Right cardiac atrium (tissue), 5 donors: ENCODE measurements around the gene ZC3H13. TPM values are rescaled to one million over a fixed set of nuclear protein-coding genes. Genes with fewer than 3 reads are reported as not detected.

Source experiments
- ATAC-seq, 2 donors: fragments of 200-7000 bp; cut with Tn5 transposase; one replicate each; pipeline versions ENCODE4 v1.8.0 to v1.9.1; 2020; ENCODE audit warnings: moderate library complexity in 2 of 2, mild to moderate bottlenecking in 1 of 2
- DNase-seq, 3 donors: peaks; one replicate each; pipeline ENCODE4 v3.0.0-alpha.2; 2020
- H3K27ac ChIP-seq: one replicate; pipeline ENCODE4 v1.5.1; 2013; ENCODE audit warnings: mild to moderate bottlenecking, low read length, control low read depth, moderate library complexity
- H3K27me3 ChIP-seq: one replicate; pipeline ENCODE4 v1.6.1; 2013; ENCODE audit not compliant: control insufficient read depth, insufficient read depth
- H3K4me1 ChIP-seq: one replicate; pipeline ENCODE4 v1.6.1; 2013; ENCODE audit warnings: low read length; ENCODE audit not compliant: control insufficient read depth, insufficient read depth
- H3K4me3 ChIP-seq: one replicate; pipeline ENCODE4 v1.5.1; 2013; ENCODE audit warnings: low read length, control low read depth
- H3K9me3 ChIP-seq: one replicate; pipeline ENCODE4 v1.6.1; 2013; ENCODE audit warnings: low read length; ENCODE audit not compliant: control insufficient read depth
- WGBS: extraction: QIAGEN DNeasy Blood & Tissue Kit; methylation state at CpG from one replicate; pipeline ENCODE4 v1.1.7; 2013; 5-methylcytosine and 5-hydroxymethylcytosine counted together
- intact Hi-C, 4 donors: fragments of 100-400 bp; cut with DNase I; formaldehyde crosslinking; loops; one replicate each; pipeline versions ENCODE4 v1.11.0 to v1.14.0; 2022 to 2023
- polyA plus RNA-seq: library from polyadenylated mRNA; stranded (reverse); fragments of 200-250 nt; gene quantifications from one replicate; pipeline ENCODE4 v1.2.3, GENCODE V29; 2013
- total RNA-seq, 4 donors: library from RNA; stranded (reverse); fragmentation: NEBNext Ultra II Directional; extraction: Animal tissue kit (Norgen Biotek cat#: 25700); gene quantifications; one replicate each; pipeline ENCODE4 v1.2.1, GENCODE V29; 2021
- donor health status: healthy with polysubstance abuse.
- donor health status: DM: no; HTN: yes; CAD: no.
- donor health status: DM: no; HTN: no; CAD: no.
- donor health status: DM: no; HTN: yes; CAD: no; lungs with severe emphysema.
- donor health status: DM: yes; HTN: yes; CAD: no.

The ZC3H13 gene
- total and polyA plus RNA-seq, 5 donors, result 14.2 to 42.0 (median 34.6) TPM

DNA sequence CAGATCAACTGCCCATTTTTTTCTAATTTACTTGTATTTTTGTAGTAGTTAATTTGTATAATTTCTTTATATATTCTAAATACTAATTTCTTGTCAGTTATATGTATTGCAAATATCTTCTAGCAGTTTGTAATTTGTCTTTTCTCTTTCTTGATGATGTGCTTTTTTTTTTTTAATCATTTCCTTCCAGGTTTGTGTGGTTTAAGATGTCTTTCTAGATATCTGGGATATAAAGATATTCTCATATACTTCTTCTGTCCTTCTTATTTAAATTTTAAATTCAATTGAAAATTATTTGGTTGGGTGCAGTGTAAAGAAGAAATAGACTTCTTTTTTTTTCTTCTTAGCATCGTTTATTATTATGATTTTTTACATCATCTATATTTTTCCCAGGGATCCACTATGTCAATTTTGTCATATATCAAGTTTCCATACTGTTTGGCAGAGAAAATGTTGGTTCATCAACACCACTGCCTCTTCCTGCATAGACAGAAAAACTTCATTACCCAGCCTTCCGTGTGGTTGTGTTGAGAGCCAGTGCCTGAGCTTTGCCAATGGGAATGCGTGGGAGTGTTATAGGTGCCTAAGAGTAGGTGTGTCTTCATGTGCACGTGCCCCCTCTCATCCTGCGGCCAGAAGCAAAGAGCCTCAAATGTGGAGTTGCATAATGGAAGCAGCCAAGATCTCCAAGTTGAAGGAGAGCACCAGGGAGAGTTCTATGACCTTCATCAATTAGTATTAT, 36.4 kb upstream of the ZC3H13 start:
- Histone ChIP-seq H3K27ac (no peak overlapping the region), H3K4me3 (no peak overlapping the region), H3K9me3 (no peaks in the 10 kb centered on the region), H3K27me3 (no peaks in the 10 kb centered on the region), H3K4me1 (no peaks in the 10 kb centered on the region)
- ATAC-seq (no peak), DNase-seq (no peak)
- intact Hi-C loops, result no loop called here
- WGBS, result 70% methylated on average over 5 of the region's 5 CpGs

GRCh38 chr13:46087481-46087880, 34.9 kb upstream of the ZC3H13 start:
- intact Hi-C loops, result no loop called here
- DNase-seq (no peak), ATAC-seq (no peak)
- no peak overlapping the region for H3K27ac ChIP-seq
- no peak overlapping the region for H3K4me3 ChIP-seq
- H3K4me1 ChIP-seq, result no peaks in the 10 kb centered on the region
- no peaks in the 10 kb centered on the region for H3K9me3 ChIP-seq
- H3K27me3 ChIP-seq, result no peaks in the 10 kb centered on the region

- DNase-seq (no peak), ATAC-seq (no peak)
- no peaks in the 10 kb centered on the region for H3K4me1 ChIP-seq
- intact Hi-C loops, result no loop called here
- WGBS, result 89% methylated on average over 12 of the region's 12 CpGs
- no peaks in the 10 kb centered on the region for H3K27me3 ChIP-seq
- no peak overlapping the region for H3K4me3 ChIP-seq
- H3K9me3 ChIP-seq, result no peaks in the 10 kb centered on the region
- no peak overlapping the region for H3K27ac ChIP-seq
These were observed 34.4 kb upstream of the ZC3H13 start for GRCh38 chr13:46086985-46087384.

DNA sequence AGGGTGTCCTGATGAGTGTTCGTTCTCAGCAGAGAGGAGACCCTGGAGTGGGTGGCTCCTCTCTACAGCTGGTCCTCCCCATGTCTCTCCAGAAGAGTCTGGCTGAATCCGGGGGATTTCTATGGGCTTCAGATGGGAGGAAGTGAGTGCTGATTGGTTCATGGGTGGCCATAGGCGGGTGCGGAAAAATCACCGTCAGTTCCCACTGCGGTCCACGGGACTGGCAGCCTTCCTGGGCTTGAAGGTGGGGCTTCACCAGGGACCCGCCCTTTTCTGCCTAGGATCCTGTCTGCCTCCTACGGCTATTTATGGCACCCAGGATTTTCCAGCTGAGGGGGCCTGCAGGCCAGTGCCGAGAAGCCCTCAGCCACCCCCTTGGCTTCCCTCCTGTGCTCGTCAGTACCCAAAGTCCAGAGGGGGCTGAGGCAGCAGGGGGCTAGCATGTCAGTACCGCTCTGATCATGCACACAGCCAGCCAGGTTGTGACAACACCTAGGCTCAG, 33.9 kb upstream of the ZC3H13 start:
- Histone ChIP-seq H3K4me3 (no peak overlapping the region), H3K27me3 (no peaks in the 10 kb centered on the region), H3K9me3 (no peaks in the 10 kb centered on the region), H3K27ac (no peak overlapping the region), H3K4me1 (no peaks in the 10 kb centered on the region)
- WGBS, result 79% methylated on average over 12 of the region's 12 CpGs
- ATAC-seq (no peak), DNase-seq (no peak)
- intact Hi-C loops, result no loop called here

GRCh38 chr13:46085737-46086136, 33.2 kb upstream of the ZC3H13 start:
- Histone ChIP-seq H3K4me1 (no peaks in the 10 kb centered on the region), H3K9me3 (no peaks in the 10 kb centered on the region), H3K27me3 (no peaks in the 10 kb centered on the region), H3K4me3 (no peak overlapping the region), H3K27ac (no peak overlapping the region)
- DNase-seq (no peak), ATAC-seq (peak in 1 of 2 donors; percentile 14)
- intact Hi-C loops, result no loop called here
- WGBS, result 93% methylated on average over 13 of the region's 13 CpGs

DNA sequence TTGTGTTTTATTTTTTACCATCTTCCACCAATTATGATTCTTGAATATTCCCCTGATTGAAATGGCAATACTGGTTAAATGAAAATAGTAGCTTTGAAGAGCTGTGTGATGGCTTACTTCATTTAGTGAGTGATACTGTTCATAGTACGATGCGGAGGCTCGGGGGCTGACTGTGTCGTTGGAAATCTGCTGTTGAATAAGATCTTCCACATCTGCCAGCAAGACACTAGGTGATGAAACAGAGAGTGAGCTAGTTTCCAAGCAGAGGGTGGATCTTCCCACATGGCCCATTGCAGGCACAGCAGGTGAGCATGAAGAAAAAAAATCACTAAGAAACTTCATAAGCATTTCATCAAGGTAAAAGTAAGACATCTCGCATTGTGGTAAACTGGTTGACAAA, 29.8 kb upstream of the ZC3H13 start:
- no peak overlapping the region for H3K27ac ChIP-seq
- DNase-seq, result no peak
- H3K27me3 ChIP-seq, result no peaks in the 10 kb centered on the region
- H3K9me3 ChIP-seq, result no peaks in the 10 kb centered on the region
- ATAC-seq, result no peak
- no peak overlapping the region for H3K4me3 ChIP-seq
- no peaks in the 10 kb centered on the region for H3K4me1 ChIP-seq
- intact Hi-C loops, result no loop called here
- 91% methylated on average over 5 of the region's 5 CpGs for WGBS

DNA sequence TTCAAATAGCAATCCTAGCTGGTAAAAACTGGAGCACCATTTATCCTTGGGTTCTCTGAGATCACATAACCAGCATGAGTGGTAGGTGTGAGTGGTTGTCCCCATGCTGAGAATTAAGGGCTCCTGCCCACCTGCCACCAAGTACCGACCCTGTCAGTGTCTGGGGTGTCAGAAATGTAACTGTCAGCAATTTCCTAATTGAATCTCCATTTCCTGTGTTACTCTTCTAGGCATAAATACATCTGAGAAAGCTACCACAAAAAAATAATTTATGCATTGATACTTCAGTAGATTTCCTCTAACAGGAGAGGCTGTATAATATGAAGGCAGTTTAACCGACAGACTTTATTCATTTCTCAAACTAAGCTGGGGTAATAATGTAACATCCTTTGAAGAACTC, 27.2 kb upstream of the ZC3H13 start:
- intact Hi-C loops, result no loop called here
- 65% methylated on average over 2 of the region's 2 CpGs for WGBS
- Histone ChIP-seq H3K4me3 (no peak overlapping the region), H3K27me3 (no peaks in the 10 kb centered on the region), H3K27ac (no peak overlapping the region), H3K4me1 (no peaks in the 10 kb centered on the region), H3K9me3 (no peaks in the 10 kb centered on the region)
- ATAC-seq, result no peak
- no peak for DNase-seq

- DNase-seq (no peak), ATAC-seq (no peak)
- Histone ChIP-seq H3K9me3 (no peaks in the 10 kb centered on the region), H3K27ac (no peak overlapping the region), H3K4me3 (no peak overlapping the region), H3K27me3 (no peaks in the 10 kb centered on the region), H3K4me1 (no peaks in the 10 kb centered on the region)
- intact Hi-C loops, result no loop called here
- WGBS, result 54% methylated on average over 1 of the region's 1 CpG
These were observed 24.7 kb upstream of the ZC3H13 start for GRCh38 chr13:46077265-46077664.

DNA sequence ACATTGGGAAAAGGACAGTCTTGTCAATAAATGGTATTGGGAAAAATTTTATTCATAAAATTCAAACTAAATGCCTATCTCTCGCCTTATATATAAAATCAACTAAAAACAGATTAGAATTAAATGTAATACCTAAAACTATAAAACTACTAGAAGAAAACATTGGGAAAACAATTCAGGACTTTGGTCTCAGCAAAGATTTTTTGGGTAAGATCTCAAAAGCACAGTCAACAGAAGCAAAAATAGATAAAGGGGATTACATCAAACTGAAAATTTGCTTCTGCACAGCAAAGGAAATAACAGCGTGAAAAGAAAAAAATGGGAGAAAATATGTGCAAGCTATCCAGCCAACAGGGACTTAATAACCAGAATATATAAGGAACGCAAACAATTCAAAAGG, 24.3 kb upstream of the ZC3H13 start:
- no peaks in the 10 kb centered on the region for H3K9me3 ChIP-seq
- H3K4me1 ChIP-seq, result no peaks in the 10 kb centered on the region
- H3K4me3 ChIP-seq, result no peak overlapping the region
- DNase-seq (no peak), ATAC-seq (no peak)
- no peak overlapping the region for H3K27ac ChIP-seq
- WGBS, result 86% methylated on average over 3 of the region's 3 CpGs
- H3K27me3 ChIP-seq, result no peaks in the 10 kb centered on the region
- intact Hi-C loops, result no loop called here

DNA sequence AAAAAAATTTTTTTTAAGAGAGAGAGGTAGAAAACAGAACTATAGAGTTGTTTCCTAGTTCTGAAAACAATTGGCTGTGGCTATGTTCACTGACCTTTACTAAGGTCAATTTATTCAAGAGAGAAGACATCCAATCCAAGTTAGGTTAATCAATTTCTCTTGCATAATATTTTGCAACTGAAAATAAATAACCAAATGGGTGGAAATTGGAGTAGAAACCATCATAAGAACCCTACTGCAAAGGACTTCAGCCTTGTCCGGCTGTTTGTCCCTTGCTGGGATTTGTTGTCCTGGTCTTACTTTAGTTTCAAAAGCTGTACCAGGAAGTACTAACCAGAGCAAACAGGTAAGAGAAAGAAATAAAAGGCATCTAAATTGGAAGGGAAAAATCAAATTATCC, 23.3 kb upstream of the ZC3H13 start:
- DNase-seq (no peak), ATAC-seq (no peak)

DNA sequence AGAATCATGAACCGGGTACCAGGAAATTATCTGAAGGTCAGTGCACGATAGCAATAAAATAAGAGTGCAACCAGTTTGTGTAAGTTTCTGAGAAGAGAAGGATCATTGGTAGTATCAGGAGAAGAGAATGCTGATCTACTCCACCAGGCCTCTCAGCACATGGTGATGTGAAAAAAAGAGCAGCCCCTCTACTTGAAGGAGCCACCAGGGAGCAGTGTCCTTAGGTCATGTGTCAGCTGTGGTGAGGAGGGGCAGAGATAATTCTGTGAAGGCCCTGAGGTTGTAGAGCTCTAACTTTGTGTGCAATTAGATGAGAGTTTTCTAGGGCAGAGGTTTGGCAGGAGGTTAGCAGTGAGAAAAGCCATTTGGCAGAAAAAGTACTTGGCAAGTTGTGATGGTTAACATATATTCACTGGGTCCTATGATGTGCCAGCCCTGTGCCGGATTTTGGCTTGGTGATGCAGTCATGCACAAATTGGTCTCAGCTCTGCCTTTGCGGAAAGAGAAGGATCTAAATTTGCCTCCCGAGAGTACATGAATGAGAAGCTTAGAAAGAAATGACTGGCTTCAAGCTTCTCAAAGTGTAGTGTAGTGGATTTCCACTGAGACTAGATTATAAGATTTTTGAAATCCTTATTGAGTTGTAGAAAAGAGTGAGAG, 19.2 kb upstream of the ZC3H13 start:
- ATAC-seq (no peak), DNase-seq (no peak)
- no peaks in the 10 kb centered on the region for H3K27me3 ChIP-seq
- intact Hi-C loops, result no loop called here
- H3K27ac ChIP-seq, result no peak overlapping the region
- no peaks in the 10 kb centered on the region for H3K4me1 ChIP-seq
- no peaks in the 10 kb centered on the region for H3K9me3 ChIP-seq
- no peak overlapping the region for H3K4me3 ChIP-seq
- WGBS, result 95% methylated on average over 5 of the region's 5 CpGs

More for the DNA sequence above, 23.3 kb upstream of the ZC3H13 start:
- no peaks in the 10 kb centered on the region for H3K4me1 ChIP-seq
- no peaks in the 10 kb centered on the region for H3K9me3 ChIP-seq
- no peak overlapping the region for H3K27ac ChIP-seq
- no peaks in the 10 kb centered on the region for H3K27me3 ChIP-seq
- no peak overlapping the region for H3K4me3 ChIP-seq
- intact Hi-C loops, result no loop called here
- WGBS, result 100% methylated on average over 1 of the region's 1 CpG
